GM18858 (cell line): ENCODE measurements around the gene FASLG.
A peak's percentile ranks its signal among the peaks of the same experiment; 100 is the strongest.
"Not testable (repeated sequence)": the region's sequence is repeated elsewhere in the genome, so short reads cannot be mapped to it uniquely, and the experiment has no call there.

ENCODE experiments used
- ATAC-seq: cut with Tn5 transposase; IDR thresholded peaks from one replicate; pipeline ENCODE4 v1.9.1; 2021; ENCODE audit not compliant: unreplicated experiment

Gene FASLG, protein sequence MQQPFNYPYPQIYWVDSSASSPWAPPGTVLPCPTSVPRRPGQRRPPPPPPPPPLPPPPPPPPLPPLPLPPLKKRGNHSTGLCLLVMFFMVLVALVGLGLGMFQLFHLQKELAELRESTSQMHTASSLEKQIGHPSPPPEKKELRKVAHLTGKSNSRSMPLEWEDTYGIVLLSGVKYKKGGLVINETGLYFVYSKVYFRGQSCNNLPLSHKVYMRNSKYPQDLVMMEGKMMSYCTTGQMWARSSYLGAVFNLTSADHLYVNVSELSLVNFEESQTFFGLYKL

DNA sequence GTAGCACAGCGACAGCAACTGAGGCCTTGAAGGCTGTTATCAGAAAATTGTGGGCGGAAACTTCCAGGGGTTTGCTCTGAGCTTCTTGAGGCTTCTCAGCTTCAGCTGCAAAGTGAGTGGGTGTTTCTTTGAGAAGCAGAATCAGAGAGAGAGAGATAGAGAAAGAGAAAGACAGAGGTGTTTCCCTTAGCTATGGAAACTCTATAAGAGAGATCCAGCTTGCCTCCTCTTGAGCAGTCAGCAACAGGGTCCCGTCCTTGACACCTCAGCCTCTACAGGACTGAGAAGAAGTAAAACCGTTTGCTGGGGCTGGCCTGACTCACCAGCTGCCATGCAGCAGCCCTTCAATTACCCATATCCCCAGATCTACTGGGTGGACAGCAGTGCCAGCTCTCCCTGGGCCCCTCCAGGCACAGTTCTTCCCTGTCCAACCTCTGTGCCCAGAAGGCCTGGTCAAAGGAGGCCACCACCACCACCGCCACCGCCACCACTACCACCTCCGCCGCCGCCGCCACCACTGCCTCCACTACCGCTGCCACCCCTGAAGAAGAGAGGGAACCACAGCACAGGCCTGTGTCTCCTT lies at the start of gene FASLG:
FASLG (plus strand) TSS at position 233 of the 583 bp plus-strand sequence; CDS start at position 332, 99 bp downstream.
- no peak for ATAC-seq

DNA sequence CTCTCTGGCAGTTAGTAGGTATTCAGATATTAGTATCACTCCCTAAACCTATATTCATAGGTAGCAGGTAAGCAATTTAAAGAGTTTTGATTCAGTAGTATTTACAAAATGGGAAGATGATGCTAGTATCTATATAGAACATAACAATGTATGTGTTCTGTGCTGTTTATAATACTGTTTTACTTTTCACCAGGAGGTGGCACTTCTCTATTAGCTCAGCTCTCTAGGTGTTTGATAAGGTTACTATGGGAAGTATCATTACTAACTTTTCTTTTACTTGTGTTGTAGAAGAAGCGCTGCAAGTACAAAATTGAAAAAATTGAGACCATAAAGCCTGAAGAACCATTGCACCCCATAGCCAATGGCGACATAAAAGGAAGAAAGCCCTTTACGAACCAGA lies 49.4 kb upstream of the FASLG start:
- no peak for ATAC-seq

DNA sequence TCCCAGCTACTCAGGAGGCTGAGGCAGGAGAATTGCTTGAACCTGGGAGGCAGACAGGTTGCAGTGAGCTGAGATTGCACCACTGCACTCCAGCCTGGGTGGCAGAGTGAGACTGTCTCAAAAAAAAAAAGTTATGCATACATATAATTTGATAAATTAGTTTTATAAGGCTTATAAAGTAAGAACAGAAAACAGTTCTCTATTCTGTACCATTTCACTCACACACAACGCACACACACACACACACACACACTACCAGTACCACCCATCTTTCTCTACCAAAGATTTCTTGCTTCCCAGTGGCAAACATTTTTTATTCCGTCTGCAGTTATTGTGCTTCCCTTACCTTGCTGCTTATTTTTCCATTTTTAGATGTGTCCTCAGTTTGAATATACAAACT lies 46.4 kb upstream of the FASLG start:
- ATAC-seq: no peak

- no peak for ATAC-seq
Measured at GRCh38 chr1:172613294-172613693, 45.6 kb upstream of the FASLG start.

- no peak for ATAC-seq
Measured at GRCh38 chr1:172616195-172616594, 42.7 kb upstream of the FASLG start.

GRCh38 chr1:172616636-172617035 lies 42.3 kb upstream of the FASLG start:
- no peak for ATAC-seq

GRCh38 chr1:172620603-172621002 lies 38.3 kb upstream of the FASLG start:
- ATAC-seq: not testable (repeated sequence)

DNA sequence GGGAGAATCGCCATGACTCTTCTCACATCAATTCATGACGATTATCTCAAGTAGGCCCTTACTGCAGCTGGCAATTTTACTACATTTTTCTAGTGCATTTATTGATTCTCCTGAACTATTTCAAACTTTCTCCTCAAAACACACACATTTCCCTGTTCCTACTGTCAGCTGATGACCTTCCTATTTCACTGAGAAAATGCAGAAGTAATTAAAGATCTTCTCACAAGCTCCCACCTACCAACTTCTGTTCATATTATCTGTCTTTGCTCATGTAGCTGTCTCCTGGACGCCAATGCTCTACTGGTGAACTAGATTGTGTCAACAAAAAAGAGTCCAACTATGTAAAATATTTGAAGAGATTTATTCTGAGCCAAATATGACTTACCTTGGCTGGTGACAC lies 36.4 kb upstream of the FASLG start:
- ATAC-seq: no peak

GRCh38 chr1:172623748-172624147 lies 35.2 kb upstream of the FASLG start:
- no peak for ATAC-seq

GRCh38 chr1:172626845-172627244 lies 32.1 kb upstream of the FASLG start:
- no peak for ATAC-seq

DNA sequence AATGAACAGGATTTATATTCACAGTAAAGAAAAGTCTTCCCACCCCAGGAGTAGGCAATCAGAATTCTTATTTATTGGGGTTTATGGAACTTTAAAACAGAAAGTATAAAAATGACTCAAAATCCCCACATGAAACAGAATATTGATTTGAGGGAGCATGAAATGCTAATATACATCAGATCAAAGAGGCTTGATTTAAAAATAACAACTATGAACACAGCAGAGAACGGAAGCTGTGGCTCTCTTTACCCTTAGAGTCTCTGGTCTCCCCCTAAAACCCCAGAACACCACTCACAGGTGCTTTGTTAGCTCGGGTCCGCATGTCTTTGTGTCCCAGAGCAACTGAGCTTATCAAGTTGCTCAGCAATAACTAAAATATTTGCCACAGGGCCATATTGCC lies 31.2 kb upstream of the FASLG start:
- ATAC-seq: no peak

GRCh38 chr1:172628401-172628800 lies 30.5 kb upstream of the FASLG start:
- no peak for ATAC-seq

DNA sequence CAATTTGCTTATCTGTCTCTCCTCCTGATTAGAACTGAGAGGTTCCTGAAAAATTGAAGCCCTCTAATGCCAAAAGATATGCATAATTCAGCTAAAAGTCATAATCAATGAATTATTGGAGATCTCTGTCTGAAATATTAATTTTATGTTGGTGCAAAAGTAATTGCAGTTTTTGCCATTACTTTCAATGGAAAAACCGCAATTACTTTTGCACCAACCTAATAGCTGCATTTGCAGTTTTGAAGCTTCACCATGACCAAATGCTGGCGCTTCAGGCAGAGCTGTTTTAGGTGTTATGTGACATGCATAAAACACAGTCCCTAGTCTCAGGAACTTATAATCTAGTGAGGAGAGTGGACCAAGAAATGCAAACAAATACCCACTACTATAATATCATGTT lies 29.7 kb upstream of the FASLG start:
- no peak for ATAC-seq

GRCh38 chr1:172629638-172630037 lies 29.3 kb upstream of the FASLG start:
- no peak for ATAC-seq

- ATAC-seq: no peak
Measured at GRCh38 chr1:172630056-172630818, 28.7 kb upstream of the FASLG start.

DNA sequence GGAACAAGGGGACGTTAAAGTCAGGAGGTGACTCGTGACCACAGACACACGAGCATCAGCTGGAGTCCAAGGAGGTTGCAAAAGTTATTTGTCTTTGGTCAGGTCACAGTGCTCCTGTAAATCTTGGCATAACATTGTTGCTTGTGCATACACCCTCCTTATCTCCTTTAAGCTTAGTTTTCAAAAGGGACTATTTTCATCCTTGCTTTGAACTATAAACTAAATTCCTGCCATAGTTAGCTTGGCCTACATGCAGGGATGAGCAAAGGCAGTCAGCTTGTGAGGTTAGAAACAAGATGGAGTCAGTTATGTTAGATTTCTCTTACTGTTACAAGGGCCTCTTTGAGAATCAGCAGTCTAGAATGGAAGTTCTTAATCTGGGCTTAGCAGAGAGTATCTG lies 28.0 kb upstream of the FASLG start:
- ATAC-seq: no peak

DNA sequence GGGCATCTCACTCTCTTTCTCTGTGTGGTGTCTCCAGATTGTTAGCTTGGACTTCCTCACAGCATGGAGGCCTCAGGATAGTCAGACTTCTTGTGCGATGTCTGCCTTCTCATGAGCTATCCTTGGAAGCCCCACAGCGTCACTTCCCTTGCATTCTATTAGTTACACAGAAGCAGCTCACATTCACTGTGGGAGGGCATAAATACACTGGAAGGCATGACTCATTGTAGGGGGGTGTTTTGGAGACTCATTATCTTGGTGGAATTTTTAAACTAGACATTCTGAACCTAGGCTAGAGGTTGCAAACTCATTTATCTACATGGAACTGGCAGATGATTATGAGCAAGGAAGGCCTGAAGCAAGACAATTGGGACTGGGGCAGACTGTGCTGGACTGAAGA lies 21.4 kb upstream of the FASLG start:
- ATAC-seq: no peak

- no peak for ATAC-seq
Measured at GRCh38 chr1:172638249-172638648, 20.7 kb upstream of the FASLG start.

- ATAC-seq: peak; percentile 67
Measured at GRCh38 chr1:172638885-172639831, 19.7 kb upstream of the FASLG start.

GRCh38 chr1:172640111-172640510 lies 18.8 kb upstream of the FASLG start:
- no peak for ATAC-seq

DNA sequence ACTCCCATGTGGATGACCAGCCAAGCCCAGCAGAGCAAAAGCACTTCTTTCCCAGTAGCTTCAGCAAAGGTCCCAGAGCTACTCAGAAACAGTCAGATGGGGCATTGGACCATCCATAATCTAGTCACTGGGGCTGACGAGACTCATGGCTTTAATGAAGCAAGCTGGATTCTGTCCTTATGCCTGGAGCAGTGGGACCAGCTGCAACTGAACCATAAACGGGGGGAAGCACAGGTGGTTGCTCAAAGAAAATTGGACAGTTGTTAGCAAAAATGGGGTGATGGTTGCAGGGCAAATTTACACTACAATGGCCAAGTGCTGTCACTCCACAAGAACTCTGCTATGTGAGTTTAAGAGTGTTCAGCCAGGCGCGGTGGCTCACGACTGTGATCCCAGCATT lies 17.4 kb upstream of the FASLG start:
- ATAC-seq: no peak
